Suppressor macrophage treated with lipopolysaccharide for 1 hour (primary cell): ENCODE data around the gene TAS2R60.

Experiments
- DNase-seq, 3 donors: peaks; one replicate each; pipeline ENCODE4 v3.0.0-alpha.2; 2020 to 2022

Gene TAS2R60

GRCh38 chr7:143479055-143479766 lies 36.0 kb downstream of the TAS2R60 start:
- DNase-seq: no peak

GRCh38 chr7:143480501-143480900 lies 37.2 kb downstream of the TAS2R60 start:
- peak in 1 of 3 donors; percentile 48 for DNase-seq

GRCh38 chr7:143484119-143484518 lies 40.9 kb downstream of the TAS2R60 start:
- no peak for DNase-seq

- DNase-seq: peak; percentile 60 to 79 (median 78)
These were observed 41.8 kb downstream of the TAS2R60 start for GRCh38 chr7:143485094-143485493.

- DNase-seq: peak; percentile 47 to 54 (median 49)
These were observed 42.2 kb downstream of the TAS2R60 start for GRCh38 chr7:143485500-143485899.

GRCh38 chr7:143486266-143486665 lies 43.0 kb downstream of the TAS2R60 start:
- DNase-seq: peak; percentile 40 to 62 (median 53)

- peak in 2 of 3 donors; percentile 42 to 56 for DNase-seq
These were observed 43.8 kb downstream of the TAS2R60 start for GRCh38 chr7:143487061-143487460.

- DNase-seq: peak; percentile 92 to 95 (median 93)
These were observed 44.3 kb downstream of the TAS2R60 start for GRCh38 chr7:143487566-143487965.

- DNase-seq: peak; percentile 71 to 75 (median 74)
These were observed 47.6 kb downstream of the TAS2R60 start for GRCh38 chr7:143490717-143491306.

GRCh38 chr7:143492043-143492471 lies 48.8 kb downstream of the TAS2R60 start:
- peak; percentile 84 to 95 (median 94) for DNase-seq

GRCh38 chr7:143492799-143493739 lies 49.8 kb downstream of the TAS2R60 start:
- peak; percentile 48 to 58 (median 50) for DNase-seq

GRCh38 chr7:143493751-143494150 lies 50.5 kb downstream of the TAS2R60 start:
- peak; percentile 44 to 66 (median 65) for DNase-seq
